HCT116 (cell line): ENCODE results near the gene SERINC5. TPM values are rescaled to one million over a fixed set of nuclear protein-coding genes. Genes with fewer than 3 reads are reported as not detected.

Experiments used
- ATAC-seq: fragments of 200-7000 bp; cut with Tn5 transposase; 2 replicates; pipeline ENCODE4 v1.9.1; 2020; ENCODE audit warnings: mild to moderate bottlenecking, moderate library complexity
- BruUV-seq: library from RNA; stranded (reverse); fragments of 400-500 nt; replicated peaks from 2 replicates; lab custom pipeline; 2021; lab: Mats Ljungman, UMichigan
- CTCF ChIA-PET: fragments of 300-600 bp; sonication (Branson Sonifier 250); formaldehyde crosslinking; loops from one replicate; lab custom pipeline; 2021; ENCODE audit warnings: antibody characterized with exemption; lab: Charles Lee
- POLR2A ChIA-PET: fragments of 300-600, 350-600 bp; sonication (Branson Sonifier 250); formaldehyde crosslinking; loops from one replicate; lab custom pipeline; 2021; ENCODE audit warnings: antibody characterized with exemption; lab: Charles Lee
- RAD21 ChIA-PET, 2 experiments: fragments of 300-600 bp; sonication (Branson Sonifier 250); formaldehyde crosslinking; loops; one replicate each; lab custom pipeline; 2023; ENCODE audit warnings: low total read pairs in 2 of 2; ENCODE audit not compliant: uncharacterized antibody in 2 of 2, unreplicated experiment in 2 of 2, low non-redundant PET in 1 of 2; lab: Charles Lee
- DNase-seq: peaks from one replicate; pipeline ENCODE4 v3.0.0-alpha.2; 2010; ENCODE audit warnings: low read depth, low spot score
- H2AFZ ChIP-seq: fragments of 200-600 bp; shearing (Covaris generic), sonication (generic); 2 replicates; pipeline ENCODE4 v1.6.1; 2017; ENCODE audit warnings: low read depth, mixed run types, mixed read lengths, antibody characterized with exemption, low read length; ENCODE audit not compliant: poor library complexity, severe bottlenecking
- H3K27ac ChIP-seq: 2 replicates; pipeline ENCODE4 v1.5.1; 2012; ENCODE audit warnings: low read depth, low read length
- H3K27me3 ChIP-seq: fragments of 200-600 bp; sonication (generic); 2 replicates; pipeline ENCODE4 v1.6.1; 2016; ENCODE audit warnings: mixed run types, low read length, mixed read lengths; ENCODE audit not compliant: insufficient read depth
- H3K36me3 ChIP-seq, 2 experiments: fragments of 200-500 bp in 1 of 2; fragments of 200-600 bp in 1 of 2; sonication (Bioruptor generic) in 1 of 2; sonication (generic) in 1 of 2; 2 replicates each; pipeline versions ENCODE4 v1.5.1 to v1.6.1; 2014 to 2016; ENCODE audit warnings: low read length in 2 of 2, inconsistent platforms in 1 of 2, mixed read lengths in 1 of 2, mixed run types in 1 of 2; ENCODE audit not compliant: insufficient read depth in 2 of 2, control insufficient read depth in 1 of 2
- H3K4me1 ChIP-seq, 2 experiments: fragments of 200-600 bp in 1 of 2; sonication (generic) in 1 of 2; 2 replicates each; pipeline versions ENCODE4 v1.5.1 to v1.6.1; 2012 to 2017; ENCODE audit warnings: low read length in 2 of 2, inconsistent platforms in 1 of 2, mild to moderate bottlenecking in 1 of 2, mixed read lengths in 1 of 2, mixed run types in 1 of 2, moderate library complexity in 1 of 2; ENCODE audit not compliant: insufficient read depth in 2 of 2, control insufficient read depth in 1 of 2
- H3K4me2 ChIP-seq: fragments of 200-600 bp; sonication (generic); 2 replicates; pipeline ENCODE4 v1.6.1; 2017; ENCODE audit warnings: mixed run types, low read length, mixed read lengths
- H3K4me3 ChIP-seq, 2 experiments: fragments of 200-600 bp in 1 of 2; sonication (generic) in 1 of 2; replicated peaks in 1 of 2; 2 replicates each; pipeline ENCODE4 v1.5.1; 2011 to 2016; ENCODE audit warnings: low read length in 2 of 2, control low read depth in 1 of 2, low read depth in 1 of 2, mild to moderate bottlenecking in 1 of 2, mixed read lengths in 1 of 2, mixed run types in 1 of 2
- H3K79me2 ChIP-seq: fragments of 200-600 bp; sonication (generic); 2 replicates; pipeline ENCODE4 v1.6.1; 2017; ENCODE audit warnings: mild to moderate bottlenecking, mixed run types, low read length, moderate library complexity, mixed read lengths; ENCODE audit not compliant: insufficient read depth
- H3K9ac ChIP-seq: fragments of 200-600 bp; sonication (generic); 2 replicates; pipeline ENCODE4 v1.6.1; 2016; ENCODE audit warnings: low read length, mixed read lengths
- H3K9me2 ChIP-seq: fragments of 200-600 bp; sonication (generic), shearing (Covaris generic); 2 replicates; pipeline ENCODE4 v1.6.1; 2017; ENCODE audit warnings: mixed run types, mild to moderate bottlenecking, moderate library complexity; ENCODE audit not compliant: insufficient read depth
- H3K9me3 ChIP-seq, 2 experiments: fragments of 200-500 bp in 1 of 2; fragments of 200-600 bp in 1 of 2; sonication (Bioruptor generic) in 1 of 2; sonication (generic) in 1 of 2; 2 replicates each; pipeline ENCODE4 v1.6.1; 2014 to 2017; ENCODE audit warnings: low read length in 2 of 2, mixed read lengths in 2 of 2, inconsistent platforms in 1 of 2, low read depth in 1 of 2, mild to moderate bottlenecking in 1 of 2, mixed run types in 1 of 2, moderate library complexity in 1 of 2; ENCODE audit not compliant: control insufficient read depth in 1 of 2, insufficient read depth in 1 of 2
- H4K20me1 ChIP-seq: fragments of 200-600 bp; sonication (generic), shearing (Covaris generic); 2 replicates; pipeline ENCODE4 v1.6.1; 2017; ENCODE audit warnings: mixed run types, mild to moderate bottlenecking, moderate library complexity; ENCODE audit not compliant: insufficient read depth
- CBX3 ChIP-seq: IDR thresholded peaks from 2 replicates; pipeline ENCODE4 v1.6.1; 2012; ENCODE audit warnings: low read depth
- EGR1 ChIP-seq: IDR thresholded peaks from 2 replicates; pipeline ENCODE4 v1.6.1; 2012; ENCODE audit warnings: low read depth
- ELF1 ChIP-seq: IDR thresholded peaks from 2 replicates; pipeline ENCODE4 v1.6.1; 2012; ENCODE audit warnings: low read depth, borderline replicate concordance
- EZH2 ChIP-seq: fragments of 200-600 bp; sonication (generic); IDR thresholded peaks from 2 replicates; pipeline ENCODE4 v1.6.1; 2017; ENCODE audit warnings: antibody characterized with exemption, mixed run types
- FOSL1 ChIP-seq: IDR thresholded peaks from 2 replicates; pipeline ENCODE4 v1.6.1; 2012; ENCODE audit warnings: low read depth
- JUND ChIP-seq: IDR thresholded peaks from 2 replicates; pipeline ENCODE4 v1.6.1; 2012
- POLR2AphosphoS5 ChIP-seq: IDR thresholded peaks from 2 replicates; pipeline ENCODE4 v1.6.1; 2011; ENCODE audit warnings: mild to moderate bottlenecking, low read depth, low read length, moderate library complexity
- SIN3A ChIP-seq: IDR thresholded peaks from 2 replicates; pipeline ENCODE4 v1.6.1; 2012; ENCODE audit warnings: low read depth
- SRF ChIP-seq: IDR thresholded peaks from 2 replicates; pipeline ENCODE4 v1.6.1; 2012; ENCODE audit warnings: low read depth
- TCF7L2 ChIP-seq: IDR thresholded peaks from 2 replicates; pipeline ENCODE4 v1.7.0; 2011; ENCODE audit warnings: borderline replicate concordance, inconsistent platforms; ENCODE audit not compliant: insufficient read depth, insufficient read length; ENCODE audit errors: extremely low read depth
- YY1 ChIP-seq: IDR thresholded peaks from 2 replicates; pipeline ENCODE4 v1.6.1; 2011; ENCODE audit warnings: low read length, low read depth, moderate library complexity, mild to moderate bottlenecking; ENCODE audit not compliant: insufficient replicate concordance; ENCODE audit errors: extremely low read depth
- ZFX ChIP-seq: fragments of 450-650 bp; IDR thresholded peaks from 2 replicates; pipeline ENCODE4 v1.6.1; 2017
- ZNF274 ChIP-seq: fragments of 200-500 bp; sonication (Bioruptor generic); IDR thresholded peaks from 2 replicates; pipeline ENCODE4 v1.6.1; 2014; ENCODE audit warnings: mild to moderate bottlenecking, low read depth, low read length, inconsistent platforms
- intact Hi-C: fragments of 100-400 bp; cut with micrococcal nuclease; formaldehyde crosslinking; loops from 2 replicates; pipeline ENCODE4 v1.10.0; 2022
- total RNA-seq: library from RNA; stranded (reverse); gene quantifications from one replicate; pipeline ENCODE4 v1.2.1, GENCODE V29; 2021; ENCODE audit not compliant: unreplicated experiment
- TF ChIP-seq, protein P1 (sequence below), 3 experiments: fragments of 200-600 bp in 1 of 3; sonication (generic) in 1 of 3; IDR thresholded peaks in 2 of 3; conservative IDR thresholded peaks in 1 of 3; 2 replicates each; pipeline ENCODE4 v1.5.1; 2012 to 2017; ENCODE audit warnings: low read depth in 2 of 3, low read length in 2 of 3, antibody characterized with exemption in 1 of 3, borderline replicate concordance in 1 of 3, control low read depth in 1 of 3, mild to moderate bottlenecking in 1 of 3, mixed read lengths in 1 of 3, mixed run types in 1 of 3, moderate library complexity in 1 of 3; ENCODE audit not compliant: insufficient read depth in 1 of 3
- TF ChIP-seq, protein P2 (sequence below): IDR thresholded peaks from 2 replicates; pipeline ENCODE4 v1.6.1; 2012

Gene SERINC5
- total RNA-seq, 1 experiment from 2014 or later, result 39.3 TPM

DNA sequence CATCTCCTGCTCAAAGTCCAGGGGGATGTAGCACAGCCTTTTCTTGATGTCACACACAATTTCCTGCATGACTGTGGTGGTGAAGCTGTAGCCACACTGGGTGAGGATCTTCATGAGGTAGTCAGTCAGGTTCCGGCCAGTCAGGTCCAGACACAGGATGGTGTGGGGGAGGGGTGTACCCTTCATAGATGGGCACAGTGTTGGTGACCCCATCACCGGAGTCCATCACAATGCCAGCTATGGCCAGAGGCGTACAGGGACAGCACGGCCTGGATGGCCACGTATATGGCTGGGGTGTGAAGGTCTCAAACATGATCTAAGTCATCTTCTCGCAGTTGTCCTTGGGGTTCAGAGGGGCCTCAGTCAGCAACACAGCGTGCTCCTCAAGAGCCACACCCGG, 44.3 kb upstream of the SERINC5 start:
- H3K9ac ChIP-seq, result no peak overlapping the region
- TF ChIP-seq EZH2, result no peak
- TF ChIP-seq JUND, result no peak
- TF ChIP-seq TCF7L2, result no peak
- no peak for TF ChIP-seq CBX3
- TF ChIP-seq ELF1, result no peak
- TF ChIP-seq, protein P1, sequence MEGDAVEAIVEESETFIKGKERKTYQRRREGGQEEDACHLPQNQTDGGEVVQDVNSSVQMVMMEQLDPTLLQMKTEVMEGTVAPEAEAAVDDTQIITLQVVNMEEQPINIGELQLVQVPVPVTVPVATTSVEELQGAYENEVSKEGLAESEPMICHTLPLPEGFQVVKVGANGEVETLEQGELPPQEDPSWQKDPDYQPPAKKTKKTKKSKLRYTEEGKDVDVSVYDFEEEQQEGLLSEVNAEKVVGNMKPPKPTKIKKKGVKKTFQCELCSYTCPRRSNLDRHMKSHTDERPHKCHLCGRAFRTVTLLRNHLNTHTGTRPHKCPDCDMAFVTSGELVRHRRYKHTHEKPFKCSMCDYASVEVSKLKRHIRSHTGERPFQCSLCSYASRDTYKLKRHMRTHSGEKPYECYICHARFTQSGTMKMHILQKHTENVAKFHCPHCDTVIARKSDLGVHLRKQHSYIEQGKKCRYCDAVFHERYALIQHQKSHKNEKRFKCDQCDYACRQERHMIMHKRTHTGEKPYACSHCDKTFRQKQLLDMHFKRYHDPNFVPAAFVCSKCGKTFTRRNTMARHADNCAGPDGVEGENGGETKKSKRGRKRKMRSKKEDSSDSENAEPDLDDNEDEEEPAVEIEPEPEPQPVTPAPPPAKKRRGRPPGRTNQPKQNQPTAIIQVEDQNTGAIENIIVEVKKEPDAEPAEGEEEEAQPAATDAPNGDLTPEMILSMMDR (IDR thresholded peaks at IDR 0.05 in 2 of 3, conservative IDR thresholded peaks at IDR 0.05 in 1 of 3; ENCODE audit: borderline replicate concordance in 1 of 3, insufficient read depth in 1 of 3, low read depth in 2 of 3, low read length in 2 of 3), result no peak
- TF ChIP-seq, protein P2, sequence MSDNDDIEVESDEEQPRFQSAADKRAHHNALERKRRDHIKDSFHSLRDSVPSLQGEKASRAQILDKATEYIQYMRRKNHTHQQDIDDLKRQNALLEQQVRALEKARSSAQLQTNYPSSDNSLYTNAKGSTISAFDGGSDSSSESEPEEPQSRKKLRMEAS, result no peak
- TF ChIP-seq SIN3A, result no peak
- TF ChIP-seq FOSL1, result no peak
- TF ChIP-seq ZFX, result no peak
- TF ChIP-seq ZNF274, result no peak
- no peak for TF ChIP-seq POLR2AphosphoS5
- no peak for TF ChIP-seq EGR1
- no peak for TF ChIP-seq YY1
- no peak for TF ChIP-seq SRF
- TF ChIP-seq, all 23 proteins: peak for 0
- CTCF ChIA-PET, result no interaction called here
- Histone ChIP-seq H3K36me3 (no peaks in the 10 kb centered on the region), H3K4me3 (no peak overlapping the region), H4K20me1 (no peaks in the 10 kb centered on the region), H3K9me3 (no peaks in the 10 kb centered on the region), H3K9me2 (no peaks in the 10 kb centered on the region), H3K79me2 (no peaks in the 10 kb centered on the region), H2AFZ (no peak overlapping the region), H3K27ac (no peak overlapping the region), H3K4me2 (no peak overlapping the region), H3K27me3 (no peaks in the 10 kb centered on the region), H3K4me1 (no peaks in the 10 kb centered on the region)
- ATAC-seq (no peak), DNase-seq (no peak)
- RAD21 ChIA-PET, result no interaction called here
- POLR2A ChIA-PET, result no interaction called here
- intact Hi-C loops, result no loop called here
- no TSS peak for BruUV-seq
